GM21717 (cell line): ENCODE data around the gene SLC50A1.

ENCODE experiments used
- ATAC-seq: cut with Tn5 transposase; IDR thresholded peaks from one replicate; pipeline ENCODE4 v1.9.1; 2021; ENCODE audit warnings: mild to moderate bottlenecking, moderate library complexity; ENCODE audit not compliant: unreplicated experiment

The SLC50A1 gene

GRCh38 chr1:155182052-155182550 lies 46.4 kb downstream of the SLC50A1 start:
- ATAC-seq, result no peak

- ATAC-seq, result no peak
These were observed 48.1 kb downstream of the SLC50A1 start for GRCh38 chr1:155183775-155184221.

- no peak for ATAC-seq
These were observed 48.7 kb downstream of the SLC50A1 start for GRCh38 chr1:155184351-155184811.

GRCh38 chr1:155184835-155185782 lies 49.5 kb downstream of the SLC50A1 start:
- peak; percentile 68 for ATAC-seq

GRCh38 chr1:155185783-155186066 lies 50.1 kb downstream of the SLC50A1 start:
- no peak for ATAC-seq

- ATAC-seq, result no peak
These were observed 50.6 kb downstream of the SLC50A1 start for GRCh38 chr1:155186067-155186793.

- no peak for ATAC-seq
These were observed 51.3 kb downstream of the SLC50A1 start for GRCh38 chr1:155186794-155187455.

- no peak for ATAC-seq
These were observed 51.8 kb downstream of the SLC50A1 start for GRCh38 chr1:155187456-155187891.

- ATAC-seq, result no peak
These were observed 52.6 kb downstream of the SLC50A1 start for GRCh38 chr1:155188268-155188667.
